EL (cell line): ENCODE data around the gene ARGFX.
"Not testable (repeated sequence)": the region's sequence is repeated elsewhere in the genome, so short reads cannot be mapped to it uniquely, and the experiment has no call there.

Experiments used
- DNase-seq: peaks from one replicate; pipeline ENCODE4 v3.0.0-alpha.2; 2016

The ARGFX gene

GRCh38 chr3:121567649-121568048 lies at the start of gene ARGFX:
TSS of gene ARGFX (plus strand) at chr3:121567949. CDS start at chr3:121570714, 2,765 bp downstream.
- DNase-seq = no peak

- no peak for DNase-seq
These were observed 49.6 kb upstream of the ARGFX start for GRCh38 chr3:121517953-121518655.

- DNase-seq = no peak
These were observed 47.2 kb upstream of the ARGFX start for GRCh38 chr3:121520510-121520909.

GRCh38 chr3:121529308-121529707 lies 38.4 kb upstream of the ARGFX start:
- DNase-seq = no peak

- no peak for DNase-seq
These were observed 36.5 kb upstream of the ARGFX start for GRCh38 chr3:121531269-121531668.

- DNase-seq = no peak
These were observed 24.8 kb upstream of the ARGFX start for GRCh38 chr3:121542924-121543323.

GRCh38 chr3:121545049-121545573 lies 22.6 kb upstream of the ARGFX start:
- peak; percentile 28 for DNase-seq

- peak; percentile 93 for DNase-seq
These were observed 21.9 kb upstream of the ARGFX start, which contains the start of gene POLQ for GRCh38 chr3:121545574-121546455. TSS of gene POLQ (minus strand) at chr3:121545988. CDS start at chr3:121545877, 111 bp downstream.

GRCh38 chr3:121552379-121552778 lies 15.4 kb upstream of the ARGFX start:
- DNase-seq = no peak

GRCh38 chr3:121552797-121553196 lies 15.0 kb upstream of the ARGFX start:
- no peak for DNase-seq

GRCh38 chr3:121557426-121557934 lies 10.3 kb upstream of the ARGFX start:
- DNase-seq = no peak

GRCh38 chr3:121562148-121562547 lies 5.6 kb upstream of the ARGFX start:
- no peak for DNase-seq

- DNase-seq = no peak
These were observed 976 bp upstream of the ARGFX start for GRCh38 chr3:121566773-121567172.

GRCh38 chr3:121574449-121574848 lies 6.7 kb downstream of the ARGFX start:
- DNase-seq = no peak

- DNase-seq = no peak
These were observed 13.9 kb downstream of the ARGFX start for GRCh38 chr3:121581691-121582090.

GRCh38 chr3:121584418-121584817 lies 16.7 kb downstream of the ARGFX start:
- DNase-seq = no peak

- DNase-seq = no peak
These were observed 25.3 kb downstream of the ARGFX start, which contains the start of gene FBXO40 for GRCh38 chr3:121592856-121593702. TSS of gene FBXO40 (plus strand) at chr3:121593379. CDS start at chr3:121620576, 27,197 bp downstream.

- DNase-seq = not testable (repeated sequence)
These were observed 26.1 kb downstream of the ARGFX start for GRCh38 chr3:121593806-121594205.

GRCh38 chr3:121594850-121595249 lies 27.1 kb downstream of the ARGFX start:
- no peak for DNase-seq

GRCh38 chr3:121595765-121596406 lies 28.1 kb downstream of the ARGFX start:
- DNase-seq = no peak

- DNase-seq = no peak
These were observed 30.8 kb downstream of the ARGFX start for GRCh38 chr3:121598564-121598963.

- not testable (repeated sequence) for DNase-seq
These were observed 32.2 kb downstream of the ARGFX start for GRCh38 chr3:121599900-121600299.
